SK-N-SH (cell line): ENCODE data around the gene ZNF507. TPM values are rescaled to one million over a fixed set of nuclear protein-coding genes. Genes with fewer than 3 reads are reported as not detected.

Experiments
- CTCF ChIA-PET: fragments of 300-600, 350-600 bp; formaldehyde crosslinking; extraction: SDS; loops from one replicate; lab custom pipeline; 2021; lab: Yijun Ruan, JAX
- POLR2A ChIA-PET: fragments of 350-600 bp; sonication (Branson Sonifier 250); formaldehyde crosslinking; extraction: SDS; loops from one replicate; lab custom pipeline; 2020; ENCODE audit warnings: antibody characterized with exemption, inconsistent platforms; lab: Yijun Ruan, JAX
- DNase-seq: peaks from one replicate; pipeline ENCODE4 v3.0.0; 2012
- H2AFZ ChIP-seq: fragments of 200-600 bp; sonication (generic); 2 replicates; pipeline ENCODE4 v1.8.1; 2016; ENCODE audit warnings: antibody characterized with exemption, mild to moderate bottlenecking, low read depth
- H3F3A ChIP-seq: fragments of 200-600 bp; sonication (generic); replicated peaks from 2 replicates; pipeline ENCODE3; 2016; ENCODE audit warnings: antibody characterized with exemption, mild to moderate bottlenecking; ENCODE audit not compliant: insufficient read depth
- H3K27ac ChIP-seq, 2 experiments: fragments of 200-500 bp in 1 of 2; fragments of 200-600 bp in 1 of 2; sonication (Bioruptor generic) in 1 of 2; sonication (generic), shearing (Covaris generic) in 1 of 2; 2 replicates each; pipeline versions ENCODE4 v1.5.1 to v1.6.1; 2014 to 2016; ENCODE audit warnings: low read depth in 2 of 2, inconsistent platforms in 1 of 2, low read length in 1 of 2, mild to moderate bottlenecking in 1 of 2, mixed read lengths in 1 of 2
- H3K27me3 ChIP-seq: fragments of 200-600 bp; sonication (generic), shearing (Covaris generic); 2 replicates; pipeline ENCODE4 v1.6.1; 2016; ENCODE audit warnings: mixed run types; ENCODE audit not compliant: insufficient read depth
- H3K36me3 ChIP-seq, 2 experiments: fragments of 200-500 bp in 1 of 2; fragments of 200-600 bp in 1 of 2; sonication (Bioruptor generic) in 1 of 2; sonication (generic) in 1 of 2; replicated peaks in 1 of 2; 2 replicates each; pipeline versions ENCODE3 to v1.5.1; 2014 to 2016; ENCODE audit warnings: low read length in 1 of 2, mild to moderate bottlenecking in 1 of 2; ENCODE audit not compliant: insufficient read depth in 2 of 2, control insufficient read depth in 1 of 2
- H3K4me1 ChIP-seq, 2 experiments: fragments of 200-500 bp in 1 of 2; fragments of 200-600 bp in 1 of 2; sonication (Bioruptor generic) in 1 of 2; sonication (generic), shearing (Covaris generic) in 1 of 2; 2 replicates each; pipeline versions ENCODE4 v1.5.1 to v1.6.1; 2014 to 2016; ENCODE audit warnings: low read depth in 1 of 2, low read length in 1 of 2, mixed run types in 1 of 2; ENCODE audit not compliant: insufficient read depth in 2 of 2, control insufficient read depth in 1 of 2
- H3K4me2 ChIP-seq: fragments of 200-600 bp; sonication (generic), shearing (Covaris generic); 2 replicates; pipeline ENCODE4 v1.6.1; 2017; ENCODE audit warnings: mixed run types
- H3K4me3 ChIP-seq, 2 experiments: fragments of 200-500 bp in 1 of 2; fragments of 200-600 bp in 1 of 2; sonication (Bioruptor generic) in 1 of 2; sonication (generic), shearing (Covaris generic) in 1 of 2; 2 replicates each; pipeline versions ENCODE4 v1.5.1 to v1.8.1; 2014 to 2016; ENCODE audit warnings: low read depth in 2 of 2, inconsistent platforms in 1 of 2, low read length in 1 of 2, mild to moderate bottlenecking in 1 of 2, mixed read lengths in 1 of 2, moderate library complexity in 1 of 2
- H3K79me2 ChIP-seq: fragments of 200-600 bp; sonication (generic); 2 replicates; pipeline ENCODE4 v1.8.1; 2017; ENCODE audit warnings: mild to moderate bottlenecking; ENCODE audit not compliant: insufficient read depth
- H3K9ac ChIP-seq: fragments of 200-600 bp; sonication (generic); 2 replicates; pipeline ENCODE4 v1.6.1; 2017; ENCODE audit warnings: mixed run types
- H3K9me2 ChIP-seq: fragments of 200-600 bp; sonication (generic); 2 replicates; pipeline ENCODE4 v1.6.1; 2017; ENCODE audit warnings: mixed run types
- H3K9me3 ChIP-seq: fragments of 200-600 bp; sonication (generic); 2 replicates; pipeline ENCODE4 v1.6.1; 2017; ENCODE audit warnings: mixed run types, mild to moderate bottlenecking, moderate library complexity
- H4K20me1 ChIP-seq: fragments of 200-600 bp; sonication (generic); 2 replicates; pipeline ENCODE4 v1.6.1; 2017; ENCODE audit warnings: mild to moderate bottlenecking, mixed run types; ENCODE audit not compliant: insufficient read depth
- CHD2 ChIP-seq: fragments of 150-350 bp; IDR thresholded peaks from 2 replicates; pipeline ENCODE4 v1.6.1; 2018; ENCODE audit warnings: low read length; ENCODE audit not compliant: partially characterized antibody
- GATA2 ChIP-seq: sonication (generic); formaldehyde crosslinking; IDR thresholded peaks from 2 replicates; pipeline ENCODE4 v1.5.0; 2020; ENCODE audit warnings: mild to moderate bottlenecking, missing genetic modification reagents
- JUND ChIP-seq: IDR thresholded peaks from 2 replicates; pipeline ENCODE4 v1.4.0; 2012
- NFIC ChIP-seq: IDR thresholded peaks from 2 replicates; pipeline ENCODE4 v1.4.0; 2012; ENCODE audit warnings: borderline replicate concordance
- NRF1 ChIP-seq: IDR thresholded peaks from 2 replicates; pipeline ENCODE4 v1.6.1; 2012; ENCODE audit warnings: low read depth, mild to moderate bottlenecking, low read length
- POLR2AphosphoS5 ChIP-seq: IDR thresholded peaks from 2 replicates; pipeline ENCODE4 v1.6.1; 2012; ENCODE audit warnings: low read depth, low read length
- RAD21 ChIP-seq: IDR thresholded peaks from 2 replicates; pipeline ENCODE4 v1.6.1; 2012; ENCODE audit warnings: mild to moderate bottlenecking, low read length
- SIN3A ChIP-seq: IDR thresholded peaks from 2 replicates; pipeline ENCODE4 v1.6.1; 2012; ENCODE audit warnings: low read depth, mild to moderate bottlenecking, low read length, moderate library complexity, borderline replicate concordance
- SMC3 ChIP-seq: IDR thresholded peaks from 2 replicates; pipeline ENCODE4 v1.6.1; 2012; ENCODE audit warnings: low read depth, low read length, improper control_type of control experiment
- TAF1 ChIP-seq: IDR thresholded peaks from 2 replicates; pipeline ENCODE4 v1.6.1; 2012; ENCODE audit warnings: low read depth, mild to moderate bottlenecking, low read length, moderate library complexity, borderline replicate concordance
- TCF12 ChIP-seq: IDR thresholded peaks from 2 replicates; pipeline ENCODE4 v1.4.0; 2012
- WGBS: methylation state at CpG from one replicate; pipeline ENCODE4 v1.1.6; 2017; ENCODE audit warnings: low lambda C conversion rate; 5-methylcytosine and 5-hydroxymethylcytosine counted together
- polyA plus RNA-seq, 3 experiments: library from polyadenylated mRNA; depleted of rRNA; stranded (reverse); fragments of >200 nt; gene quantifications; 2 replicates each; pipeline ENCODE4 v1.2.3, GENCODE V29; 2012
- TF ChIP-seq, protein P1 (sequence below): fragments of 150-350 bp; IDR thresholded peaks from 2 replicates; pipeline ENCODE4 v1.6.1; 2016; ENCODE audit warnings: mild to moderate bottlenecking, low read depth, low read length

Gene ZNF507
- polyA plus RNA-seq, 1 of the 3 experiments (the other 2 are of a cell fraction), result 6.8 TPM

GRCh38 chr19:32361574-32362317 lies 16.3 kb downstream of the ZNF507 start (continued):
- TF ChIP-seq, protein P1, sequence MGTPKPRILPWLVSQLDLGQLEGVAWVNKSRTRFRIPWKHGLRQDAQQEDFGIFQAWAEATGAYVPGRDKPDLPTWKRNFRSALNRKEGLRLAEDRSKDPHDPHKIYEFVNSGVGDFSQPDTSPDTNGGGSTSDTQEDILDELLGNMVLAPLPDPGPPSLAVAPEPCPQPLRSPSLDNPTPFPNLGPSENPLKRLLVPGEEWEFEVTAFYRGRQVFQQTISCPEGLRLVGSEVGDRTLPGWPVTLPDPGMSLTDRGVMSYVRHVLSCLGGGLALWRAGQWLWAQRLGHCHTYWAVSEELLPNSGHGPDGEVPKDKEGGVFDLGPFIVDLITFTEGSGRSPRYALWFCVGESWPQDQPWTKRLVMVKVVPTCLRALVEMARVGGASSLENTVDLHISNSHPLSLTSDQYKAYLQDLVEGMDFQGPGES, result no peak
- TF ChIP-seq SMC3 (no peak), GATA2 (no peak)

- WGBS, result 68% methylated on average over 5 of the region's 5 CpGs
- POLR2A ChIA-PET, result no interaction called here
- DNase-seq, result no peak
- H3K27ac ChIP-seq, result no peak overlapping the region
- no peaks in the 10 kb centered on the region for H3K27me3 ChIP-seq
- no peaks in the 10 kb centered on the region for H3K9me3 ChIP-seq
- H3K9ac ChIP-seq, result no peak overlapping the region
- H3K4me3 ChIP-seq, result no peak overlapping the region
- H3K36me3 ChIP-seq, result peaks cover 57 to 74% of the 10 kb centered on the region in 2 experiments
- TF ChIP-seq SIN3A (no peak), RAD21 (no peak), NRF1 (no peak), POLR2AphosphoS5 (no peak)
- no peaks in the 10 kb centered on the region for H3K9me2 ChIP-seq
- no peaks in the 10 kb centered on the region for H3F3A ChIP-seq
- CTCF ChIA-PET, result interaction anchor here (1.3 kb wide), 1 partner anchor 1693 kb away, joined by 4 read pairs; no protein-coding TSS in a partner anchor
- no peaks in the 10 kb centered on the region for H3K4me1 ChIP-seq
- peaks cover 36% of the 10 kb centered on the region for H4K20me1 ChIP-seq
- H3K79me2 ChIP-seq, result peaks cover 57% of the 10 kb centered on the region
- H2AFZ ChIP-seq, result no peak overlapping the region
- H3K4me2 ChIP-seq, result no peak overlapping the region
These were observed 16.9 kb downstream of the ZNF507 start for GRCh38 chr19:32362318-32362691.

DNA sequence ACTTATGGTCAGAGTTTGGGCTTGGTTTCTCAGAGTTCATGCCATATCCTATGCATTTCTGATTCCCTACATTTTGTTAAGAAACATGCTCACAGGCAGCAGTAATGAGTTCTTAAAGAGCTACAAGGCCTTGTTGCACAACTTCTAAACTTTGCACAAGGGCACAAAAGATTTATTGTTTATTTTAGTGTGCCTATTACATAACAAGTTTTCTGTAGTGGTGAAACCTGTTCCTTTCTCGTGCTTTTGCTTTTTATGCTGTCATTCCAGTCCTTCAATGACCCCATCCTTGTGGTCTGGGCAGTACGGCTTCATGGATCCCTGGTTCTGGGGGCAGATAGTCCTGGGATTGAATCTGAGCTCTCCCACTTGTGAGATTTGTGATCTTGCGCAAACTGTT lies 17.8 kb downstream of the ZNF507 start:
- 82% methylated on average over 3 of the region's 3 CpGs for WGBS
- Histone ChIP-seq H2AFZ (no peak overlapping the region), H3K9ac (no peak overlapping the region), H3K4me2 (no peak overlapping the region), H3K4me3 (no peak overlapping the region), H3K36me3 (peaks cover 53 to 67% of the 10 kb centered on the region in 2 experiments), H4K20me1 (peaks cover 36% of the 10 kb centered on the region), H3F3A (no peaks in the 10 kb centered on the region), H3K79me2 (peaks cover 63% of the 10 kb centered on the region), H3K9me3 (no peaks in the 10 kb centered on the region), H3K27me3 (no peaks in the 10 kb centered on the region), H3K27ac (no peak overlapping the region), H3K9me2 (no peaks in the 10 kb centered on the region), H3K4me1 (no peaks in the 10 kb centered on the region; a peak in 1 of 4 replicates)
- TF ChIP-seq TAF1 (no peak), NFIC (no peak), JUND (no peak), TCF12 (no peak), NRF1 (no peak), CHD2 (no peak)
- ChIA-PET POLR2A (no interaction called here), CTCF (interaction anchor here (0.7 to 1.3 kb wide), 2 partner anchors 84 to 1694 kb away, joined by 3 to 4 read pairs; no protein-coding TSS in a partner anchor)
- DNase-seq, result no peak
